K562 (cell line): ENCODE data around the gene INCENP. TPM values are rescaled to one million over a fixed set of nuclear protein-coding genes. Genes with fewer than 3 reads are reported as not detected.

Source experiments
- ATAC-seq: fragments of 200-7000 bp; cut with Tn5 transposase; 3 replicates; pipeline ENCODE4 v1.9.1; 2020; ENCODE audit warnings: moderate library complexity
- BruUV-seq: library from RNA; stranded (reverse); fragments of 400-500 nt; replicated peaks from 2 replicates; lab custom pipeline; 2021; lab: Mats Ljungman, UMichigan
- CTCF ChIA-PET: fragments of 300-600 bp; formaldehyde crosslinking; extraction: SDS; loops from one replicate; lab custom pipeline; 2021; ENCODE audit warnings: low intra/inter-chr PET ratio; lab: Yijun Ruan, JAX
- POLR2A ChIA-PET: fragments of 300-600, 350-650 bp; sonication (Branson Sonifier 250); formaldehyde crosslinking; extraction: SDS; loops from one replicate; lab custom pipeline; 2021; ENCODE audit warnings: antibody characterized with exemption, inconsistent platforms; lab: Yijun Ruan, JAX
- DNase-seq, 4 experiments: peaks; one replicate each; pipeline versions ENCODE4 v3.0.0 to v3.0.0-alpha.2; 2011 to 2018; ENCODE audit warnings: low spot score in 3 of 4, mixed read lengths in 3 of 4; ENCODE audit errors: extremely low read depth in 1 of 4
- FAIRE-seq: peaks from 2 replicates; lab custom pipeline; 2011; peaks lifted over from hg19 to GRCh38; lab: Jason Lieb, UNC
- H2AFZ ChIP-seq: 2 replicates; pipeline ENCODE4 v1.6.0; 2011; ENCODE audit warnings: low read depth, low read length, control low read depth, inconsistent platforms
- H3K27ac ChIP-seq: fragments of 200-600 bp; 3 replicates; pipeline ENCODE4 v1.8.0; 2011; ENCODE audit warnings: low read depth, mild to moderate bottlenecking, control low read depth, inconsistent platforms, low read length, moderate library complexity, mixed read lengths; ENCODE audit errors: extremely low read depth
- H3K27me3 ChIP-seq, 2 experiments: fragments of 300-600 bp in 1 of 2; 2 replicates in 1 of 2; 3 replicates in 1 of 2; pipeline versions ENCODE4 v1.6.0 to v1.8.0; 2011; ENCODE audit warnings: inconsistent platforms in 2 of 2, low read length in 2 of 2, mild to moderate bottlenecking in 1 of 2, mixed read lengths in 1 of 2, moderate library complexity in 1 of 2; ENCODE audit not compliant: control insufficient read depth in 2 of 2, insufficient read depth in 2 of 2
- H3K36me3 ChIP-seq: fragments of 300-600 bp; 3 replicates; pipeline ENCODE4 v1.8.0; 2011; ENCODE audit warnings: mild to moderate bottlenecking, low read length, inconsistent platforms; ENCODE audit not compliant: control insufficient read depth, insufficient read depth
- H3K4me1 ChIP-seq, 2 experiments: fragments of 200-600 bp in 1 of 2; replicated peaks in 1 of 2; 2 replicates in 1 of 2; 3 replicates in 1 of 2; pipeline versions ENCODE4 v1.5.1 to v1.8.0; 2011; ENCODE audit warnings: inconsistent platforms in 2 of 2, low read length in 2 of 2, mild to moderate bottlenecking in 1 of 2, mixed read lengths in 1 of 2, moderate library complexity in 1 of 2; ENCODE audit not compliant: control insufficient read depth in 2 of 2, insufficient read depth in 2 of 2
- H3K4me2 ChIP-seq: 2 replicates; pipeline ENCODE4 v1.6.1; 2011; ENCODE audit warnings: low read length, control low read depth, inconsistent platforms, mixed read lengths; ENCODE audit not compliant: insufficient read depth
- H3K4me3 ChIP-seq: fragments of 200-600 bp; sonication (generic), shearing (Covaris generic); 2 replicates; pipeline ENCODE4 v1.5.1; 2016; ENCODE audit warnings: control low read depth, inconsistent platforms
- H3K79me2 ChIP-seq: fragments of 200-600 bp; 3 replicates; pipeline ENCODE4 v1.8.0; 2011; ENCODE audit warnings: low read length, inconsistent platforms; ENCODE audit not compliant: control insufficient read depth, insufficient read depth
- H3K9ac ChIP-seq, 2 experiments: 2 replicates each; pipeline versions ENCODE4 v1.6.0 to v1.6.1; 2011; ENCODE audit warnings: low read depth in 2 of 2, low read length in 2 of 2, control low read depth in 1 of 2, inconsistent platforms in 1 of 2, mild to moderate bottlenecking in 1 of 2, mixed read lengths in 1 of 2; ENCODE audit not compliant: insufficient read depth in 1 of 2
- H3K9me1 ChIP-seq: one replicate; pipeline ENCODE4 v1.6.0; 2011; ENCODE audit warnings: inconsistent platforms, mild to moderate bottlenecking, low read length, moderate library complexity; ENCODE audit not compliant: control insufficient read depth, insufficient read depth
- H3K9me3 ChIP-seq: replicated peaks from 2 replicates; pipeline ENCODE4 v1.5.1; 2011; ENCODE audit warnings: low read depth, low read length, inconsistent platforms; ENCODE audit not compliant: control insufficient read depth, insufficient read depth
- H4K20me1 ChIP-seq: replicated peaks from 2 replicates; pipeline ENCODE4 v1.6.1; 2011; ENCODE audit warnings: low read length, inconsistent platforms, mixed read lengths; ENCODE audit not compliant: control insufficient read depth, insufficient read depth
- CBX8 ChIP-seq: fragments of 200-600 bp; sonication (generic); IDR thresholded peaks from 2 replicates; pipeline ENCODE4 v1.6.1; 2012; ENCODE audit warnings: borderline replicate concordance, mixed run types, low read depth, mild to moderate bottlenecking, moderate library complexity, mixed read lengths, low read length, control low read depth, inconsistent platforms; ENCODE audit not compliant: poor library complexity, severe bottlenecking; ENCODE audit errors: extremely low read depth
- NONO ChIP-seq, 2 experiments: fragments of 200-400 bp in 1 of 2; fragments of 450-650 bp in 1 of 2; formaldehyde crosslinking in 1 of 2; IDR thresholded peaks; 2 replicates each; pipeline ENCODE4 v1.6.1; 2017; ENCODE audit warnings: low read depth in 2 of 2, mild to moderate bottlenecking in 2 of 2, moderate library complexity in 2 of 2, low read length in 1 of 2
- SPI1 ChIP-seq: IDR thresholded peaks from 2 replicates; pipeline ENCODE4 v1.6.1; 2011; ENCODE audit warnings: low read depth, low read length, control low read depth, borderline replicate concordance
- ZNF23 ChIP-seq: fragments of 250-450 bp; sonication (Bioruptor Pico); IDR thresholded peaks from 2 replicates; pipeline ENCODE4 v1.4.0; 2020; ENCODE audit warnings: mild to moderate bottlenecking
- WGBS: fragments of 100-300 bp; shearing (Covaris generic); methylation state at CpG from one replicate; pipeline ENCODE4 v1.1.6; 2016; ENCODE audit warnings: low coverage, mixed read lengths; ENCODE audit not compliant: insufficient coverage; ENCODE audit errors: missing lambda C conversion rate; 5-methylcytosine and 5-hydroxymethylcytosine counted together
- in situ Hi-C: fragments of 300-500 bp; cut with MboI; formaldehyde crosslinking; loops from 4 replicates; pipeline ENCODE4 v1.15.0; 2018; ENCODE audit warnings: inconsistent platforms, mixed read lengths
- intact Hi-C: fragments of 100-400 bp; cut with micrococcal nuclease; formaldehyde crosslinking; loops from 2 replicates; pipeline ENCODE4 v1.14.2; 2022
- polyA plus RNA-seq, 8 experiments: library from polyadenylated mRNA; depleted of rRNA in 4 of 8; stranded (reverse) in 5 of 8; unstranded in 3 of 8; fragments of >200 nt; fragmentation: Nextera tagmentation in 2 of 8; fragmentation: Illumina TruSeq in 1 of 8; extraction: Ambion mirVana in 2 of 8; extraction: Trizol in 1 of 8; gene quantifications; 2 replicates each; pipeline versions ENCODE4 v1.2.1 to v1.2.3, GENCODE V29; 2011 to 2014; ENCODE audit warnings: inconsistent platforms in 1 of 8, missing spikeins in 1 of 8
- total RNA-seq, 7 experiments: library from RNA; depleted of rRNA in 6 of 7; stranded (reverse); fragments of >200 nt in 6 of 7; fragmentation: Illumina TruSeq in 2 of 7; extraction: Trizol in 2 of 7; gene quantifications; 2 replicates each; pipeline versions ENCODE4 v1.2.1 to v1.2.3, GENCODE V29; 2011 to 2021; ENCODE audit warnings: low replicate concordance in 1 of 7

The INCENP gene
- total and polyA plus RNA-seq, 9 of the 15 experiments (the other 6 are each of a cell fraction or from before 2014, with no cell fraction given): 1.1 to 97.9 (median 28.2) TPM

GRCh38 chr11:62181097-62181496, 57.3 kb downstream of the INCENP start:
- H3K9me3 ChIP-seq: no peaks in the 10 kb centered on the region
- no peaks in the 10 kb centered on the region for H3K79me2 ChIP-seq
- H3K4me2 ChIP-seq: no peak overlapping the region
- no peak overlapping the region for H3K9ac ChIP-seq
- POLR2A ChIA-PET: no interaction called here
- H3K27ac ChIP-seq: no peak overlapping the region
- peaks cover 10 to 12% of the 10 kb centered on the region in 2 experiments; a peak in 4 of 5 replicates for H3K27me3 ChIP-seq
- H3K9me1 ChIP-seq: no peaks in the 10 kb centered on the region
- BruUV-seq: no TSS peak
- CTCF ChIA-PET: no interaction called here
- H3K36me3 ChIP-seq: no peaks in the 10 kb centered on the region
- no peak for FAIRE-seq
- no peak overlapping the region for H2AFZ ChIP-seq
- no peaks in the 10 kb centered on the region for H4K20me1 ChIP-seq
- intact Hi-C loops (no loop called here), in situ Hi-C loops (no loop called here)
- 0% methylated on average over 2 of the region's 2 CpGs for WGBS
- ATAC-seq: no peak
- no peak overlapping the region for H3K4me3 ChIP-seq
- TF ChIP-seq ZNF23 (CRISPR knock-in tag) (no peak), SPI1 (peak; percentile 72)
- DNase-seq: no peak
- H3K4me1 ChIP-seq: no peaks in the 10 kb centered on the region

GRCh38 chr11:62182147-62182891, 58.5 kb downstream of the INCENP start:
- Histone ChIP-seq H2AFZ (no peak overlapping the region), H3K79me2 (no peaks in the 10 kb centered on the region), H3K9me3 (no peaks in the 10 kb centered on the region), H3K27me3 (peaks cover 12 to 13% of the 10 kb centered on the region in 2 experiments; a peak in 3 of 5 replicates), H4K20me1 (no peaks in the 10 kb centered on the region), H3K9ac (no peak overlapping the region), H3K9me1 (no peaks in the 10 kb centered on the region), H3K4me3 (no peak overlapping the region), H3K4me1 (no peaks in the 10 kb centered on the region), H3K36me3 (no peaks in the 10 kb centered on the region), H3K27ac (no peak overlapping the region), H3K4me2 (no peak overlapping the region)
- WGBS: 0% methylated on average over 8 of the region's 8 CpGs
- in situ Hi-C loops: no loop called here
- no peak for ATAC-seq
- no peak for DNase-seq
- ChIA-PET CTCF (no interaction called here), POLR2A (no interaction called here)
- intact Hi-C loops: no loop called here
- no peak for FAIRE-seq
- TF ChIP-seq NONO (IDR thresholded peaks at IDR 0.05; ENCODE audit: low read depth in 2 of 2, low read length in 1 of 2): no peak
- TF ChIP-seq CBX8: peak; percentile 55
- no TSS peak for BruUV-seq
